HepG2 (cell line): Measurements from ENCODE around the gene CYSRT1. TPM values are rescaled to one million over a fixed set of nuclear protein-coding genes. Genes with fewer than 3 reads are reported as not detected.
A peak's percentile ranks its signal among the peaks of the same experiment; 100 is the strongest.

Source experiments
- CSRNP1 ChIP-seq: sonication (generic); formaldehyde crosslinking; IDR thresholded peaks from 2 replicates; pipeline ENCODE4 v1.8.1; 2023; ENCODE audit warnings: mild to moderate bottlenecking, missing genetic modification reagents
- KIAA2018 ChIP-seq: sonication (generic); formaldehyde crosslinking; IDR thresholded peaks from 2 replicates; pipeline ENCODE4 v1.5.0; 2020; ENCODE audit warnings: mild to moderate bottlenecking, missing genetic modification reagents, borderline replicate concordance
- LRRFIP1 ChIP-seq: sonication (generic); formaldehyde crosslinking; conservative IDR thresholded peaks from 2 replicates; pipeline ENCODE4 v1.4.0; 2020; ENCODE audit warnings: missing genetic modification reagents
- RFXANK ChIP-seq: IDR thresholded peaks from 2 replicates; pipeline ENCODE4 v1.6.1; 2016
- ZNF362 ChIP-seq: sonication (generic); formaldehyde crosslinking; IDR thresholded peaks from 2 replicates; pipeline ENCODE4 v1.4.0; 2020; ENCODE audit warnings: missing genetic modification reagents, mild to moderate bottlenecking, borderline replicate concordance
- ZNF430 ChIP-seq: sonication (generic); formaldehyde crosslinking; IDR thresholded peaks from 2 replicates; pipeline ENCODE4 v1.9.0; 2021; ENCODE audit warnings: mild to moderate bottlenecking, missing genetic modification reagents
- polyA plus RNA-seq, 8 experiments: library from polyadenylated mRNA; depleted of rRNA in 3 of 8; stranded (reverse) in 7 of 8; unstranded in 1 of 8; fragments of >200 nt; fragmentation: Illumina TruSeq in 4 of 8; extraction: Trizol in 4 of 8; gene quantifications; 2 replicates each; pipeline versions ENCODE4 v1.2.1 to v1.2.3, GENCODE V29; 2011 to 2016; ENCODE audit warnings: low read depth in 4 of 8, missing spikeins in 1 of 8, mixed read lengths in 1 of 8; ENCODE audit not compliant: insufficient read depth in 1 of 8
- total RNA-seq, 5 experiments: library from RNA; depleted of rRNA; stranded (reverse); fragments of >200 nt; fragmentation: Illumina TruSeq; extraction: Trizol; gene quantifications; 2 replicates each; pipeline ENCODE4 v1.2.3, GENCODE V29; 2016; ENCODE audit warnings: low read depth in 1 of 5

The CYSRT1 gene
- total and polyA plus RNA-seq, 2 of the 13 experiments (the other 11 are each of a cell fraction or from before 2014, with no cell fraction given): 1.5 to 2.1 TPM

GRCh38 chr9:137254624-137255447 lies 29.9 kb downstream of the CYSRT1 start, which contains the start of gene NELFB (continued):
- TF ChIP-seq KIAA2018 (no peak), ZNF362 (no peak), LRRFIP1 (CRISPR knock-in tag) (no peak), ZNF430 (peak; percentile 87), RFXANK (CRISPR knock-in tag) (no peak), CSRNP1 (CRISPR knock-in tag) (no peak)
